GM23338 (cell line): ENCODE results near the gene KISS1R. TPM values are rescaled to one million over a fixed set of nuclear protein-coding genes. Genes with fewer than 3 reads are reported as not detected.
A peak's percentile ranks its signal among the peaks of the same experiment; 100 is the strongest.

Experiments used
- ATAC-seq: fragments of 200-7000 bp; cut with Tn5 transposase; 3 replicates; pipeline ENCODE4 v1.9.1; 2020
- DNase-seq: peaks from one replicate; pipeline ENCODE4 v3.0.0-alpha.2; 2015; ENCODE audit warnings: low spot score
- H2AFZ ChIP-seq: fragments of 200-600 bp; sonication (generic); 2 replicates; pipeline ENCODE4 v1.8.0; 2016; ENCODE audit warnings: antibody characterized with exemption, mild to moderate bottlenecking, moderate library complexity
- H3F3A ChIP-seq: fragments of 200-600 bp; sonication (generic); replicated peaks from 2 replicates; pipeline ENCODE4 v1.8.0; 2017; ENCODE audit warnings: antibody characterized with exemption, mixed run types, low read depth
- H3K27ac ChIP-seq: fragments of 200-600 bp; sonication (generic); 2 replicates; pipeline ENCODE4 v1.6.1; 2016; ENCODE audit warnings: low read depth
- H3K27me3 ChIP-seq: fragments of 200-600 bp; sonication (generic); 2 replicates; pipeline ENCODE4 v1.8.0; 2016; ENCODE audit warnings: mild to moderate bottlenecking, mixed run types, moderate library complexity; ENCODE audit not compliant: insufficient read depth
- H3K36me3 ChIP-seq: fragments of 200-600 bp; sonication (generic); 2 replicates; pipeline ENCODE4 v1.8.0; 2016; ENCODE audit warnings: mild to moderate bottlenecking; ENCODE audit not compliant: insufficient read depth
- H3K4me1 ChIP-seq: fragments of 200-600 bp; sonication (generic); 2 replicates; pipeline ENCODE4 v1.8.0; 2016; ENCODE audit warnings: mild to moderate bottlenecking, moderate library complexity; ENCODE audit not compliant: insufficient read depth
- H3K4me2 ChIP-seq: fragments of 200-600 bp; sonication (generic); 2 replicates; pipeline ENCODE4 v1.7.1; 2017; ENCODE audit warnings: mixed run types
- H3K4me3 ChIP-seq: fragments of 200-600 bp; sonication (generic); 2 replicates; pipeline ENCODE4 v1.6.1; 2016; ENCODE audit warnings: mixed run types
- H3K79me2 ChIP-seq: fragments of 200-600 bp; sonication (generic); replicated peaks from 2 replicates; pipeline ENCODE4 v1.8.0; 2017; ENCODE audit warnings: mild to moderate bottlenecking; ENCODE audit not compliant: insufficient read depth
- H3K9me2 ChIP-seq: fragments of 200-600 bp; sonication (generic); 2 replicates; pipeline ENCODE4 v1.8.0; 2017; ENCODE audit not compliant: insufficient read depth
- H4K20me1 ChIP-seq: fragments of 200-600 bp; sonication (generic); replicated peaks from 2 replicates; pipeline ENCODE4 v1.8.0; 2017; ENCODE audit warnings: mild to moderate bottlenecking; ENCODE audit not compliant: insufficient read depth
- H3K27ac Mint-ChIP-seq: 2 replicates; pipeline ENCODE4 v1.8.0; 2020; ENCODE audit warnings: inconsistent platforms, mild to moderate bottlenecking, moderate library complexity, mixed read lengths
- H3K27me3 Mint-ChIP-seq: 3 replicates; pipeline ENCODE4 v1.8.0; 2022; ENCODE audit warnings: low read depth, mild to moderate bottlenecking, moderate library complexity, mixed read lengths, inconsistent platforms; ENCODE audit not compliant: insufficient read depth, poor library complexity
- H3K36me3 Mint-ChIP-seq: 3 replicates; pipeline ENCODE4 v1.8.0; 2021; ENCODE audit warnings: low read depth, mild to moderate bottlenecking, inconsistent platforms, moderate library complexity, mixed read lengths
- H3K4me1 Mint-ChIP-seq: 3 replicates; pipeline ENCODE4 v1.8.0; 2020; ENCODE audit warnings: mild to moderate bottlenecking, inconsistent platforms, mixed read lengths
- H3K4me3 Mint-ChIP-seq: 3 replicates; pipeline ENCODE4 v1.8.0; 2021; ENCODE audit warnings: moderate library complexity, mild to moderate bottlenecking, inconsistent platforms, mixed read lengths
- H3K9me3 Mint-ChIP-seq: 3 replicates; pipeline ENCODE4 v1.8.0; 2020; ENCODE audit warnings: moderate library complexity, mild to moderate bottlenecking, inconsistent platforms, mixed read lengths
- CREB1 ChIP-seq: fragments of 250-450 bp; sonication (Bioruptor Pico); IDR thresholded peaks from 2 replicates; pipeline ENCODE4 v1.5.0; 2020; ENCODE audit warnings: low read depth, mild to moderate bottlenecking, moderate library complexity
- EZH2 ChIP-seq: fragments of 200-600 bp; sonication (generic); IDR thresholded peaks from one replicate; pipeline ENCODE4 v1.8.0; 2017; ENCODE audit warnings: antibody characterized with exemption, mild to moderate bottlenecking, low read depth; ENCODE audit not compliant: unreplicated experiment
- EZH2phosphoT487 ChIP-seq: fragments of 200-600 bp; sonication (generic); IDR thresholded peaks from one replicate; pipeline ENCODE4 v1.8.1; 2018; ENCODE audit warnings: antibody characterized with exemption; ENCODE audit not compliant: unreplicated experiment
- JUNB ChIP-seq: IDR thresholded peaks from one replicate; pipeline ENCODE4 v1.6.1; 2016; ENCODE audit warnings: antibody characterized with exemption; ENCODE audit not compliant: unreplicated experiment
- NANOG ChIP-seq: IDR thresholded peaks from 2 replicates; pipeline ENCODE4 v1.6.1; 2016; ENCODE audit warnings: antibody characterized with exemption, borderline replicate concordance
- POLR2AphosphoS5 ChIP-seq: IDR thresholded peaks from 2 replicates; pipeline ENCODE4 v1.6.1; 2016; ENCODE audit warnings: antibody characterized with exemption, low read depth
- STAT1 ChIP-seq: IDR thresholded peaks from one replicate; pipeline ENCODE4 v1.6.1; 2016; ENCODE audit warnings: antibody characterized with exemption; ENCODE audit not compliant: unreplicated experiment
- ZNF114 ChIP-seq: fragments of 250-450 bp; sonication (Bioruptor Pico); IDR thresholded peaks from 2 replicates; pipeline ENCODE4 v1.5.0; 2020; ENCODE audit warnings: mild to moderate bottlenecking, moderate library complexity
- polyA plus RNA-seq: library from polyadenylated mRNA; unstranded; fragments of >200 nt; fragmentation: Nextera tagmentation; extraction: Ambion mirVana; gene quantifications from 2 replicates; pipeline ENCODE4 v1.2.1, GENCODE V29; 2016
- total RNA-seq: library from RNA; depleted of rRNA; stranded (reverse); fragments of >200 nt; shearing (Covaris generic); gene quantifications from 2 replicates; pipeline ENCODE4 v1.2.3, GENCODE V29; 2014
- TF ChIP-seq, protein P1 (sequence below), 2 experiments: fragments of 200-600 bp in 1 of 2; sonication (generic) in 1 of 2; conservative IDR thresholded peaks; 2 replicates each; pipeline versions ENCODE4 v1.5.1 to v1.6.1; 2016 to 2017; ENCODE audit warnings: antibody characterized with exemption in 2 of 2, low read depth in 2 of 2, mild to moderate bottlenecking in 2 of 2, moderate library complexity in 1 of 2
- TF ChIP-seq, protein P2 (sequence below): IDR thresholded peaks from one replicate; pipeline ENCODE4 v1.6.1; 2018; ENCODE audit warnings: antibody characterized with exemption; ENCODE audit not compliant: unreplicated experiment
- TF ChIP-seq, protein P3 (sequence below): IDR thresholded peaks from 2 replicates; pipeline ENCODE4 v1.6.1; 2016; ENCODE audit warnings: antibody characterized with exemption

Gene KISS1R
- total and polyA plus RNA-seq, 2 experiments from 2014 or later, result 0.78 to 4.0 TPM

DNA sequence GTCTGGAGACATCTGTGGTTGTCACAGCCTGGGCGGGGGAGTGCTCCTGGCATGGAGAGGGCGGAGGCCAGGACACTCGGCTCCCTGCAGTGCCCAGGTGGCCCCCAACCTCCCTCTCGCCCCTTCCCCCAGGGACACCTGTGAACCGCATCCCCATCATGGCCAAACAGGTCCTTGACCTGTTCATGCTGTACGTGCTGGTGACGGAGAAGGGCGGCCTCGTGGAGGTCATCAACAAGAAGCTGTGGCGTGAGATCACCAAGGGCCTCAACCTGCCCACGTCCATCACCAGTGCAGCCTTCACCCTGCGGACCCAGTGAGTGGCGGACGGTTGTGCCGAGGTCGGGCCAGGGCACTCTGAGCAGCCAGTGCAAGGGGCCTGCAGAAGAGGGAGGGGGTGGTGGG is 47.0 kb downstream of the KISS1R start (continued):
- TF ChIP-seq, protein P1, sequence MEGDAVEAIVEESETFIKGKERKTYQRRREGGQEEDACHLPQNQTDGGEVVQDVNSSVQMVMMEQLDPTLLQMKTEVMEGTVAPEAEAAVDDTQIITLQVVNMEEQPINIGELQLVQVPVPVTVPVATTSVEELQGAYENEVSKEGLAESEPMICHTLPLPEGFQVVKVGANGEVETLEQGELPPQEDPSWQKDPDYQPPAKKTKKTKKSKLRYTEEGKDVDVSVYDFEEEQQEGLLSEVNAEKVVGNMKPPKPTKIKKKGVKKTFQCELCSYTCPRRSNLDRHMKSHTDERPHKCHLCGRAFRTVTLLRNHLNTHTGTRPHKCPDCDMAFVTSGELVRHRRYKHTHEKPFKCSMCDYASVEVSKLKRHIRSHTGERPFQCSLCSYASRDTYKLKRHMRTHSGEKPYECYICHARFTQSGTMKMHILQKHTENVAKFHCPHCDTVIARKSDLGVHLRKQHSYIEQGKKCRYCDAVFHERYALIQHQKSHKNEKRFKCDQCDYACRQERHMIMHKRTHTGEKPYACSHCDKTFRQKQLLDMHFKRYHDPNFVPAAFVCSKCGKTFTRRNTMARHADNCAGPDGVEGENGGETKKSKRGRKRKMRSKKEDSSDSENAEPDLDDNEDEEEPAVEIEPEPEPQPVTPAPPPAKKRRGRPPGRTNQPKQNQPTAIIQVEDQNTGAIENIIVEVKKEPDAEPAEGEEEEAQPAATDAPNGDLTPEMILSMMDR (conservative IDR thresholded peaks at IDR 0.05; ENCODE audit: low read depth in 2 of 2), result no peak
- TF ChIP-seq, protein P2, sequence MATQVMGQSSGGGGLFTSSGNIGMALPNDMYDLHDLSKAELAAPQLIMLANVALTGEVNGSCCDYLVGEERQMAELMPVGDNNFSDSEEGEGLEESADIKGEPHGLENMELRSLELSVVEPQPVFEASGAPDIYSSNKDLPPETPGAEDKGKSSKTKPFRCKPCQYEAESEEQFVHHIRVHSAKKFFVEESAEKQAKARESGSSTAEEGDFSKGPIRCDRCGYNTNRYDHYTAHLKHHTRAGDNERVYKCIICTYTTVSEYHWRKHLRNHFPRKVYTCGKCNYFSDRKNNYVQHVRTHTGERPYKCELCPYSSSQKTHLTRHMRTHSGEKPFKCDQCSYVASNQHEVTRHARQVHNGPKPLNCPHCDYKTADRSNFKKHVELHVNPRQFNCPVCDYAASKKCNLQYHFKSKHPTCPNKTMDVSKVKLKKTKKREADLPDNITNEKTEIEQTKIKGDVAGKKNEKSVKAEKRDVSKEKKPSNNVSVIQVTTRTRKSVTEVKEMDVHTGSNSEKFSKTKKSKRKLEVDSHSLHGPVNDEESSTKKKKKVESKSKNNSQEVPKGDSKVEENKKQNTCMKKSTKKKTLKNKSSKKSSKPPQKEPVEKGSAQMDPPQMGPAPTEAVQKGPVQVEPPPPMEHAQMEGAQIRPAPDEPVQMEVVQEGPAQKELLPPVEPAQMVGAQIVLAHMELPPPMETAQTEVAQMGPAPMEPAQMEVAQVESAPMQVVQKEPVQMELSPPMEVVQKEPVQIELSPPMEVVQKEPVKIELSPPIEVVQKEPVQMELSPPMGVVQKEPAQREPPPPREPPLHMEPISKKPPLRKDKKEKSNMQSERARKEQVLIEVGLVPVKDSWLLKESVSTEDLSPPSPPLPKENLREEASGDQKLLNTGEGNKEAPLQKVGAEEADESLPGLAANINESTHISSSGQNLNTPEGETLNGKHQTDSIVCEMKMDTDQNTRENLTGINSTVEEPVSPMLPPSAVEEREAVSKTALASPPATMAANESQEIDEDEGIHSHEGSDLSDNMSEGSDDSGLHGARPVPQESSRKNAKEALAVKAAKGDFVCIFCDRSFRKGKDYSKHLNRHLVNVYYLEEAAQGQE, result no peak
- TF ChIP-seq EZH2 (no peak), NANOG (no peak), ZNF114 (CRISPR knock-in tag) (no peak), CREB1 (no peak), STAT1 (no peak), EZH2phosphoT487 (no peak), JUNB (no peak), POLR2AphosphoS5 (no peak)
- TF ChIP-seq, protein P3, sequence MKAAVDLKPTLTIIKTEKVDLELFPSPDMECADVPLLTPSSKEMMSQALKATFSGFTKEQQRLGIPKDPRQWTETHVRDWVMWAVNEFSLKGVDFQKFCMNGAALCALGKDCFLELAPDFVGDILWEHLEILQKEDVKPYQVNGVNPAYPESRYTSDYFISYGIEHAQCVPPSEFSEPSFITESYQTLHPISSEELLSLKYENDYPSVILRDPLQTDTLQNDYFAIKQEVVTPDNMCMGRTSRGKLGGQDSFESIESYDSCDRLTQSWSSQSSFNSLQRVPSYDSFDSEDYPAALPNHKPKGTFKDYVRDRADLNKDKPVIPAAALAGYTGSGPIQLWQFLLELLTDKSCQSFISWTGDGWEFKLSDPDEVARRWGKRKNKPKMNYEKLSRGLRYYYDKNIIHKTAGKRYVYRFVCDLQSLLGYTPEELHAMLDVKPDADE, result no peak

DNA sequence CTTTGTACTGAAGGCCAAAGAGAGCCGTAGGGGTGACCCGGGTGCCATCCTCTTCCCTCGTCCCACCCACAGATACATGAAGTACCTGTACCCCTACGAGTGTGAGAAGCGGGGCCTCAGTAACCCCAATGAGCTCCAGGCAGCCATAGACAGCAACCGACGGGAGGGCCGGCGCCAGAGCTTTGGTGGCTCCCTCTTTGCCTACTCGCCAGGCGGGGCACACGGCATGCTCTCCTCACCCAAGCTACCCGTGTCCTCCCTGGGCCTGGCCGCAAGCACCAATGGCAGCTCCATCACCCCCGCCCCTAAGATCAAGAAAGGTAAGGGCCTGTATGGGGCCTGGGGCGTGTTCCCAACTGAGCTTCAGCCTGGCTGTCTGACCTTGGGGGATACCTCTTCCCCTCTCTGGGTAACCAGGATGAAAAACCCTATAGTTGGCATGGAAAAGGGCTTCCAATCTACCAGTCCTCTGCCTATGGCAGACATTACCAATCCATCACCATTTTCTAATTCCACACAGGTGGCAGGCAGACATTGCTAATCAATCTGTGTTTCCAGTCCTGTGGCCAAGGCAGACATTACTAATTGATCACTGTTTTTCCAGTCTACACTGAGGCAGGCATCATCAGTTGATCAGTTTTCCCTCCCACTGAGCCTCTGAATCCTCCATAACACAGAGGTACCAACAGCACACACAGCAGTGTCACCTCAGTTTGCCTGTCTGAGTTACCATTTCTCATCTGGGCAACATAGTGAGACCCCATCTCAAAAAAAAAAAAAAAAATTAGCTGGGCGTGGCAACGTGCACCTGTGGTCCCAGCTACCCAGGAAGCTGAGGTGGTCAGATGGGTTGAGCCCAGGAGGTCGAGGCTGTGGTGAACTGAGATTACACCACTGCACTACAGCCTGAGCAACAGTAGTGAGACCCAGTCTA is 47.9 kb downstream of the KISS1R start:
- Histone ChIP-seq H3K4me2 (no peak overlapping the region), H3K36me3 (peaks cover 23% of the 10 kb centered on the region), H3K79me2 (no peaks in the 10 kb centered on the region), H3F3A (0 out of 2 replicates have a peak, but pooled peaks cover 7% of the 10 kb centered on the region), H3K4me1 (no peaks in the 10 kb centered on the region), H2AFZ (no peak overlapping the region), H4K20me1 (no peaks in the 10 kb centered on the region), H3K4me3 (no peak overlapping the region), H3K27ac (no peak overlapping the region), H3K27me3 (no peaks in the 10 kb centered on the region), H3K9me2 (no peaks in the 10 kb centered on the region)
- peaks cover 13% of the 10 kb centered on the region for H3K27me3 Mint-ChIP-seq
- H3K36me3 Mint-ChIP-seq, result peaks cover 74% of the 10 kb centered on the region
- ATAC-seq (no peak), DNase-seq (peak; percentile 58)
- H3K4me3 Mint-ChIP-seq, result no peak overlapping the region; the same call in 2 of the 3 replicates
- no peak overlapping the region for H3K27ac Mint-ChIP-seq
- peaks cover 7% of the 10 kb centered on the region; the same call in 2 of the 3 replicates for H3K4me1 Mint-ChIP-seq
- peaks cover 17% of the 10 kb centered on the region; the same call in 2 of the 3 replicates for H3K9me3 Mint-ChIP-seq
- TF ChIP-seq JUNB (no peak), EZH2 (no peak), ZNF114 (CRISPR knock-in tag) (no peak), POLR2AphosphoS5 (no peak)
